IPS-18a (cell line): ENCODE results near the gene DAB2IP.

Experiments used
- H3K27ac ChIP-seq: one replicate; pipeline ENCODE4 v1.5.1; 2013; ENCODE audit warnings: low read length
- H3K27me3 ChIP-seq: one replicate; pipeline ENCODE4 v1.6.1; 2013; ENCODE audit warnings: mild to moderate bottlenecking, low read length; ENCODE audit not compliant: control insufficient read depth, insufficient read depth
- H3K36me3 ChIP-seq: one replicate; pipeline ENCODE4 v1.6.1; 2013; ENCODE audit warnings: low read depth, low read length; ENCODE audit not compliant: control insufficient read depth
- H3K4me1 ChIP-seq: one replicate; pipeline ENCODE4 v1.6.1; 2013; ENCODE audit warnings: low read depth, low read length; ENCODE audit not compliant: control insufficient read depth
- H3K4me3 ChIP-seq: one replicate; pipeline ENCODE4 v1.5.1; 2013; ENCODE audit warnings: low read length
- H3K9ac ChIP-seq: one replicate; pipeline ENCODE4 v1.6.1; 2013; ENCODE audit warnings: mild to moderate bottlenecking, low read length, moderate library complexity
- H3K9me3 ChIP-seq: one replicate; pipeline ENCODE4 v1.6.1; 2013; ENCODE audit warnings: low read depth, low read length; ENCODE audit not compliant: control insufficient read depth

The DAB2IP gene

GRCh38 chr9:121701736-121702261, 50.4 kb downstream of the DAB2IP start:
- no peak overlapping the region for H3K9ac ChIP-seq
- no peaks in the 10 kb centered on the region for H3K36me3 ChIP-seq
- H3K4me1 ChIP-seq = peaks cover 10% of the 10 kb centered on the region
- H3K27ac ChIP-seq = no peak overlapping the region
- H3K4me3 ChIP-seq = no peak overlapping the region
- no peaks in the 10 kb centered on the region for H3K9me3 ChIP-seq
- peaks cover 12% of the 10 kb centered on the region for H3K27me3 ChIP-seq

DNA sequence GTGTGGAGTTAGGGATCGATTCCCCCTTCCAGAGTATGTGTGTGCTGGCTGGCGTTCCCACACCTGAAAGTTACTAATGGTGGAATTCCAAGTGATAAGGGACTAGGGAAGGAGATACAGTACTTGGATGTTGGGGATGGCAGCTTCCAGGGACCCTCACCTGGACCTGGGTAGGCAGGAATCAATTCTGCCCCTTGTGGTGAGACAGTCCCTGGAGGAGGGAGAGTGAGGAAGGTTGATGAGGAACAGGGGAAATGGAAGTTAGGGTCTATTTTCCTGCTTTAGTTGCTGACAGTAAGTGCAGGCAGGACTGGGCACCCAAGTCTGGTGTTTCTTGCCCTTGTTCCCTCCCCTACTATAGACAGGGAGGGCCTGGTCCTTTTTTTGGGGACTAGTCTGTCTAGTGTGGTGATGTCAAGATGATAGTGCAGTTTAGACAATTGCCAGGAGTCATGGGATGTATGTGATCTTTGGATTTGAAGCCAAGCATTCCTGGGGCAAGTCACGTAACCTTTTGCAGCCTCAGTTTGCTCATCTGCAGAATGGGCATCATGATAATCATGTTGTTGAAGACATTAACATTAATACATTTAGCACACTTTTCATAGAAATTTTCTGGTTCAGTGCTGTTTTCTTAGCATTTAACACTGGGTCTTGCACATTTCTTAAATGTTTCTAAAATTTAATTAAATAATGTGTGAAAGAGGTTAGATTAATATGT, 51.7 kb downstream of the DAB2IP start:
- H3K4me1 ChIP-seq = peaks cover 13% of the 10 kb centered on the region
- no peak overlapping the region for H3K27ac ChIP-seq
- no peaks in the 10 kb centered on the region for H3K36me3 ChIP-seq
- H3K9ac ChIP-seq = no peak overlapping the region
- H3K4me3 ChIP-seq = no peak overlapping the region
- H3K27me3 ChIP-seq = peaks cover 8% of the 10 kb centered on the region
- H3K9me3 ChIP-seq = no peaks in the 10 kb centered on the region

DNA sequence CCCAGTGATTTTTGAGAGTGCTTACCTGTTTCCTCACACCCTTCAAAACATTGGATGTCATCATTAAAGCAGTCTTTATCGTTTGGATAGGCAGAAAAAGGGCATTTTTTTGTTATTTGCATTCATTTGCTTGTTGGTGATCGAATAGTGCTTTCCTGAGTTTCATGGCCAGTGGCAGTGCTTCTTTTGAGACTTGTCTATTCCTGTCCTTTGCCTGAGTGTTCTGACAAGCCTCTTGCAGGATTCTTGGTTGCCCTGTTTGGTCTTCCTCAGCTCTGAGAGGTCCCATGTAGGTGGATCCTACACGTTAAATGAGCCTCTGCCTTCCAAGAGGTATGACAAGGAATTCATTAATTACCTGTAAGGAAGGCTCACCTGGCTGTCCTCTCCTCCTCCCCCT, 52.8 kb downstream of the DAB2IP start:
- peaks cover 11% of the 10 kb centered on the region for H3K4me1 ChIP-seq
- no peak overlapping the region for H3K27ac ChIP-seq
- H3K27me3 ChIP-seq = peaks cover 4% of the 10 kb centered on the region

GRCh38 chr9:121706149-121706750, 54.8 kb downstream of the DAB2IP start:
- Histone ChIP-seq H3K4me1 (peaks cover 11% of the 10 kb centered on the region), H3K36me3 (no peaks in the 10 kb centered on the region), H3K9me3 (no peaks in the 10 kb centered on the region), H3K9ac (no peak overlapping the region), H3K27ac (no peak overlapping the region), H3K27me3 (no peaks in the 10 kb centered on the region), H3K4me3 (no peak overlapping the region)

More for the DNA sequence above, 52.8 kb downstream of the DAB2IP start:
- Histone ChIP-seq H3K9me3 (no peaks in the 10 kb centered on the region), H3K36me3 (no peaks in the 10 kb centered on the region), H3K4me3 (no peak overlapping the region), H3K9ac (no peak overlapping the region)

DNA sequence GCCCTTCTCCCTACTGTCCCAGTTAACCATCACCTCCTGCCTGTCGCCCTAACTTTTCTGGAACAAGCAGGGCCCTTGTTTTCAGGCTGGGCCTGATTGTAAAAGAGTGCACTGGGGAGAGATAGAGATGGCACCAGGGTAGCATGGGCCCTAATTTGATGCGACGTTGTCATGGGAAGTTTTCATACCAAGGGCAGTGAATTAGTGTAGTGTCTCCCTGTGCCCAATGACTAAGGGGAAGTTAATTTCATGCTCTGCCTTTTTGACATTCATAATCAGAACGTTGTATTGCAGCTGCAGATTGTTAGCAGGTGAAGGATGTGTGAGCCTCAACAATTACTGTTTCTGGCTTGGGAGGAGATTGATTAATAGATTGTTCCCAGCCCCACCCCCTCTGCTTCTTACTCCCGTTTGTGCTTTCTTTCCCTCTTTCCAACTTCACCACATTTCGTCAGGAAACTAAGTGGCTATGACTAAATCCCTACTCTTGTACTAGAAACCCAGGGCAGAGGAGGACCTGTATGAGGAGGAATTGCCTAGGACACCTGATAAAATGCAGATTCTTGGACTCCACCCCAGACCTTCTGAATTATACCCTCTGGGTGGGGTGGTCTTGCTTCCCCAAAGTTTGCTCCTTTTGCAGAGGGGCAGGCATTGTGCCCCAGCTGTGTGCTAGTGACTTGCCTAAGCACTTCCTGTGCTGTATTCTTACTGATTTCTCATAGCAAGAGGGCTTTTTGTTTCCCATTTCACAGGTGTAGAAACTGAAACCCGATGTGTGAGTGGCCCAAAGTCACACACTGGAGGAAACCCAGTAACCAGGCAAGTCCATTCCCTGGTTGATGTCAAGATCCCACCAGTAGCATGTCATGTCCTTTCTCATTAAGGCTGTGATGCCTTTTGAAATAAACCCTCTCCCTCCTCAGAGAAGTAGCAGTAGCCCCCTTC, 56.3 kb downstream of the DAB2IP start:
- Histone ChIP-seq H3K4me1 (peaks cover 11% of the 10 kb centered on the region), H3K4me3 (no peak overlapping the region)

GRCh38 chr9:121708768-121709488, 57.5 kb downstream of the DAB2IP start:
- Histone ChIP-seq H3K4me3 (no peak overlapping the region), H3K9ac (no peak overlapping the region), H3K27ac (no peak overlapping the region), H3K27me3 (no peaks in the 10 kb centered on the region), H3K36me3 (no peaks in the 10 kb centered on the region), H3K9me3 (no peaks in the 10 kb centered on the region), H3K4me1 (peaks cover 11% of the 10 kb centered on the region)

More for the DNA sequence above, 56.3 kb downstream of the DAB2IP start:
- no peaks in the 10 kb centered on the region for H3K36me3 ChIP-seq
- H3K27me3 ChIP-seq = no peaks in the 10 kb centered on the region
- no peak overlapping the region for H3K27ac ChIP-seq
- H3K9me3 ChIP-seq = no peaks in the 10 kb centered on the region
- H3K9ac ChIP-seq = no peak overlapping the region

DNA sequence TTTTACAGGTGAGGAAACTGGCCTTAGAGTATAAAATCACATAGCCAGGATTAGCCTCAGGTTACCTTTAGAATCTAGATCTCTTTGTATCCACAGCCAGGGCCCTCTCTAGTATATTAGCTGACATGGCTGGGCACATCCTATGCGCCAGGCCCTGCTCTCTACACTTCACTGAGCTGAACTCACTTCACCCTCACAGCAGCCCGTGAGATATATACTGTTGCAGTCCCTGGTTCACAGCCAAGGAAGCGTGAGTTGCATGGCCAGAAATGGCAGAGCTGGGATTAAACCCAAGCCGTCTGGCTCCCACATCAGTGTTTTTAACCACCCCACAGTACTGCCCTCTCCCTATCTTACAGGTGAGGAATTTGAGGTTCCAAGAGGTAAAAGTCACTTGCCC, 58.4 kb downstream of the DAB2IP start:
- H3K27me3 ChIP-seq = no peaks in the 10 kb centered on the region
- H3K9ac ChIP-seq = no peak overlapping the region
- H3K4me1 ChIP-seq = peaks cover 11% of the 10 kb centered on the region
- H3K36me3 ChIP-seq = no peaks in the 10 kb centered on the region
- H3K4me3 ChIP-seq = no peak overlapping the region
- no peak overlapping the region for H3K27ac ChIP-seq
- no peaks in the 10 kb centered on the region for H3K9me3 ChIP-seq

DNA sequence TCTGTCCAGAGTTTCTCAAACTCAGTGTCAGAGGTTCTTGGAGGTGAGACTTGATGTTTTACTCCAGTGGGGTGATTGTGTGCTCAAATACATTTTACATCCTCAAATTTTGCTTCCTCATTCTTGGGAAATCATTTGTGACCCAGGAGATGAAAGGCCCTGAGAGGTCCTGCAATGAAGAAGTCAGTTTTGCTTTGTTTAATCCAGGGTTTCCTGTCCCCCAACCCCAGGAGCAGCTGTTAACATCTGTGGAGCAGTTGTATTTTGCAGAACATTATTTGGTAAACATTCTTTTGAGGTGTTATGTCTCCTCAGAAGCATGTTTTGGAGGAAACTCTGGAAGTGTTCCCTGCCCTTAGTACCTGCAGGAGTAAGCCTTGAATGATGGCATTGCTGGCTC, 59.8 kb downstream of the DAB2IP start:
- Histone ChIP-seq H3K27ac (no peak overlapping the region), H3K27me3 (no peaks in the 10 kb centered on the region), H3K9me3 (no peaks in the 10 kb centered on the region), H3K4me1 (peaks cover 9% of the 10 kb centered on the region), H3K36me3 (no peaks in the 10 kb centered on the region), H3K4me3 (no peak overlapping the region), H3K9ac (no peak overlapping the region)

DNA sequence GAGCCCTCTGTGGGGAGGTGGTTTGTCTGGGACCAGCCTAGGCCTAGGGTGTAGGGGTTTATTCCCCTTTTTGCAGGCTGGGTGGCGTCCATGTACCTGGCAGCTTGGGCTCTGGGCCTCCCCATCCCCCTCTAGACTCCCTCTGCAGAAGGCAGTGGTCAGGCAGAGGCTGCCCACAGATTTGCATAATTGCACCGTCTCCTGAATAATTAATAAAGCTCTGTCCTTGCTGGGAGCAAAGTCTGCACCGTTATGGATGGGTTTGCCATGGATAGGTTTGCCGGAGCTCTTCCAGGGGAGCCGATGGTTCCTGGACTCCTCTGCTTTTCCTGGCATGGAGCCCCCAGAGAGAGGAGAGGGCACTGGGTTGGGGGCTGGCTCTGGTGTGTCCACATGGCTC, 60.4 kb downstream of the DAB2IP start:
- no peak overlapping the region for H3K4me3 ChIP-seq

GRCh38 chr9:121713400-121714070, 62.1 kb downstream of the DAB2IP start:
- no peaks in the 10 kb centered on the region for H3K9me3 ChIP-seq
- peaks cover 11% of the 10 kb centered on the region for H3K4me1 ChIP-seq
- no peak overlapping the region for H3K9ac ChIP-seq
- no peaks in the 10 kb centered on the region for H3K27me3 ChIP-seq
- H3K36me3 ChIP-seq = no peaks in the 10 kb centered on the region
- H3K4me3 ChIP-seq = no peak overlapping the region
- no peak overlapping the region for H3K27ac ChIP-seq

More for the DNA sequence above, 60.4 kb downstream of the DAB2IP start:
- no peaks in the 10 kb centered on the region for H3K36me3 ChIP-seq
- H3K4me1 ChIP-seq = peaks cover 3% of the 10 kb centered on the region
- H3K27ac ChIP-seq = no peak overlapping the region
- no peaks in the 10 kb centered on the region for H3K27me3 ChIP-seq
- no peaks in the 10 kb centered on the region for H3K9me3 ChIP-seq
- H3K9ac ChIP-seq = no peak overlapping the region
